Measurements from ENCODE around the gene CTRL.
A peak's percentile ranks its signal among the peaks of the same experiment; 100 is the strongest.

Gene CTRL

GRCh38 chr16:67892375-67892774, 39.3 kb downstream of the CTRL start:
- no peak for DNase-seq (ENCODE audit: low read depth in 3 of 3)

GRCh38 chr16:67888331-67888730, 43.3 kb downstream of the CTRL start:
- DNase-seq (ENCODE audit: low read depth in 3 of 3): no peak

GRCh38 chr16:67886387-67886786, 45.3 kb downstream of the CTRL start:
- DNase-seq (ENCODE audit: low read depth in 3 of 3): no peak

- DNase-seq (ENCODE audit: low read depth in 3 of 3): no peak
Measured at GRCh38 chr16:67885976-67886375, 45.7 kb downstream of the CTRL start.

GRCh38 chr16:67885545-67885944, 46.1 kb downstream of the CTRL start:
- no peak for DNase-seq (ENCODE audit: low read depth in 3 of 3)

- DNase-seq (ENCODE audit: low read depth in 3 of 3): no peak
Measured at GRCh38 chr16:67884684-67885083, 47.0 kb downstream of the CTRL start, which contains the start of gene NRN1L. Gene NRN1L (plus strand): TSS chr16:67884885. CDS start chr16:67884904, 19 bp downstream.

- DNase-seq (ENCODE audit: low read depth in 3 of 3): peak; percentile 49 to 67 (median 56)
Measured at GRCh38 chr16:67883872-67884261, 47.8 kb downstream of the CTRL start.

GRCh38 chr16:67883146-67883871, 48.4 kb downstream of the CTRL start:
- no peak for DNase-seq (ENCODE audit: low read depth in 3 of 3)

- DNase-seq (ENCODE audit: low read depth in 3 of 3): no peak
Measured at GRCh38 chr16:67882374-67883145, 49.1 kb downstream of the CTRL start.

GRCh38 chr16:67881621-67882161, 50.0 kb downstream of the CTRL start:
- DNase-seq (ENCODE audit: low read depth in 3 of 3): no peak

GRCh38 chr16:67880584-67880983, 51.1 kb downstream of the CTRL start:
- no peak for DNase-seq (ENCODE audit: low read depth in 3 of 3)

GRCh38 chr16:67879936-67880335, 51.7 kb downstream of the CTRL start:
- no peak for DNase-seq (ENCODE audit: low read depth in 3 of 3)
